Stimulated activated CD4-positive, alpha-beta T cell treated with anti-CD3 and anti-CD28 coated beads, Interleukin-4, amount 100 ng/mL, for 1 hour (primary cell): ENCODE results near the gene LRRC71.

Source experiments
- DNase-seq: peaks from one replicate; pipeline ENCODE4 v3.0.0-alpha.2; 2020

LRRC71 gene

GRCh38 chr1:156920233-156921052 is at the start of gene LRRC71:
TSS of gene LRRC71 (plus strand) at chr1:156920632. CDS start at chr1:156920804, 172 bp downstream.
- DNase-seq, result peak; percentile 74

DNA sequence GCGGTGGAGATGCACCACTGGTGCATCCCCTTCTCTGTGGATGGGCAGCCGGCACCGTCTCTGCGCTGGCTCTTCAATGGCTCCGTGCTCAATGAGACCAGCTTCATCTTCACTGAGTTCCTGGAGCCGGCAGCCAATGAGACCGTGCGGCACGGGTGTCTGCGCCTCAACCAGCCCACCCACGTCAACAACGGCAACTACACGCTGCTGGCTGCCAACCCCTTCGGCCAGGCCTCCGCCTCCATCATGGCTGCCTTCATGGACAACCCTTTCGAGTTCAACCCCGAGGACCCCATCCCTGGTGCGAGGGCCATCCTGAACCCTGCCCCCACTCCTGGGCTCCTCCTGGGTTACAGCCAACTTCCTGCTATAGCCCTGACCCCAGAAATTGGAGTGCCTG is 46.8 kb upstream of the LRRC71 start:
- DNase-seq, result no peak

GRCh38 chr1:156874142-156874541 is 46.3 kb upstream of the LRRC71 start:
- DNase-seq, result no peak

GRCh38 chr1:156874572-156875340 is 45.7 kb upstream of the LRRC71 start:
- no peak for DNase-seq

- no peak for DNase-seq
Measured at GRCh38 chr1:156875341-156875615, 45.2 kb upstream of the LRRC71 start.

DNA sequence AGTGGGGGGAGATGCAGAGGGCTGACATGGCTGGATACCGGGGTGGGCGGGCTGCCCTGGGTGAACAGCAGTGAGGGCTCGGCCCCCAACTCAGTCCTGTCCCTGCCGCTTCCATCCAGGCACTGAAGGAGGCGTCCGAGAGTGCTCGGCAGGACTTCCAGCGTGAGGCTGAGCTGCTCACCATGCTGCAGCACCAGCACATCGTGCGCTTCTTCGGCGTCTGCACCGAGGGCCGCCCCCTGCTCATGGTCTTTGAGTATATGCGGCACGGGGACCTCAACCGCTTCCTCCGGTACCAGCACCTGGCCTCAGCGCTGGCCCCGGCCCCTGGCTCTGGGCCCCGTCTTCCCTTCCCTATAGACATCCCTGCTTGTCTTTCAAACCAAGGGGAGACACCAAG is 44.2 kb upstream of the LRRC71 start:
- no peak for DNase-seq

DNA sequence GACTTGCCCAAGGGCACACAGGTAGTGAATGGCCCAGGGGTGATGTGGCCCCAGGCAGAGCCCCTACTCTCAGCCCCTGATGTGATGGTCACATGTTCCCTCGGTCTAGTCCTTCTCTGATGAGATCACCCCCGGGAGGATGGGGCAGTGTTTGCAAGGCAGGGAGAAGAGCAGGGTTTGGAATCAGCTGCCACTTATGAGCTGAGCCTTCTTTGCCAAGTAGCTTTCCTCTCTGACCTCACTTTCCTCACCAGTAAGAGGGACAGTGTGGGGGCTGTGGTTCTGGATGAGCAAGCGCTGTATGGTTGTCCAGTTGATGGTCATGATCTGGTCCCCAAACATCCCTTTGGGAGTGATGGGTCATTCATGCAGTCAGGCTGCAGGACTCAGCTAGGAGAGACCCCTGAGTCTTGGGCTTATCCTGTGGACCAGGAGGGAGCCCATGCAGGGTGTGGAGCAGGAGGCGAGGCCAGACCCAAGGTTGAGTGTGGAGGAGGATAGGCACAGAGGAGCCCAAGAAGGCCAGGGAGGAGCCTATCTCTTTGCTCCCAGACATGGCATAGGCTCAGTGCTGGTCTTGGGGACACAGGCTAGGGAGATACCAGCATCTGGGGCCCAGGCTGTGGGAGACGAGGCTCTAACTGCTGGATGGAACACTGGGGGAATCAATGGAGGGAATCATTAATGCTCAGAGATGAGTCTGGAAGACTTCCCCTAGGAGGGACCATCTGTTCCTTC is 42.8 kb upstream of the LRRC71 start:
- no peak for DNase-seq

DNA sequence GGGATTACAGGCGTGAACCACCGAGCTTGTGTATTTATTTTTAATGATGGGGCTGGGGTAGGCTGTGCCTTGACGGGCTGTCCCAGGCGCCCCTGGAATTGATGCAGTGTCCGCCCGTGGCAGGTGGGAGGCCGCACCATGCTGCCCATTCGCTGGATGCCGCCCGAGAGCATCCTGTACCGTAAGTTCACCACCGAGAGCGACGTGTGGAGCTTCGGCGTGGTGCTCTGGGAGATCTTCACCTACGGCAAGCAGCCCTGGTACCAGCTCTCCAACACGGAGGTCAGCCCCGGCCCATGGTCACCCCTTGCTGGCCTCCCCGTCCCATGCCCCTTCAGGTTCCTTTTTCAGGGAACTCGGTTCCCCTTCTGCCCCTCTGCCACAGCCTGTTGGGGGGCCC is 40.6 kb upstream of the LRRC71 start:
- no peak for DNase-seq

- DNase-seq, result no peak
Measured at GRCh38 chr1:156880473-156880872, 40.0 kb upstream of the LRRC71 start.

DNA sequence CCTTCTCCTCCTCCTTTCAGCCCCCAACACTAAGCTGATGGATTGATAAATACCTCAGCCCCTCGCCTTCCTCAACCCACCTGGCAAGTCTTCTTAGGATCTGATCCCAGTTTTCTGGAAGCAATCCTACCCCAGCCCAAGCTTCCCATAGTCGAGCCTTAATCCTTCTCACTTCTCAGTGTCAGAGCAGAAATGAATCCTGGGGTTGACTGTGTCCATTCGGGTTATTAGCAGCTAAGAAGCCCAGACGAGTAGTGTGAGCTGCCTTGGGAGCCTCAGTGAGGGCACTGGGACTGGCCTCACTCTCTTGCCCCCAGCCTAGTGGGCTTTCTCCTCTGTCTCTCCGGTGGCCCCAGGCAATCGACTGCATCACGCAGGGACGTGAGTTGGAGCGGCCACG is 39.3 kb upstream of the LRRC71 start:
- no peak for DNase-seq

DNA sequence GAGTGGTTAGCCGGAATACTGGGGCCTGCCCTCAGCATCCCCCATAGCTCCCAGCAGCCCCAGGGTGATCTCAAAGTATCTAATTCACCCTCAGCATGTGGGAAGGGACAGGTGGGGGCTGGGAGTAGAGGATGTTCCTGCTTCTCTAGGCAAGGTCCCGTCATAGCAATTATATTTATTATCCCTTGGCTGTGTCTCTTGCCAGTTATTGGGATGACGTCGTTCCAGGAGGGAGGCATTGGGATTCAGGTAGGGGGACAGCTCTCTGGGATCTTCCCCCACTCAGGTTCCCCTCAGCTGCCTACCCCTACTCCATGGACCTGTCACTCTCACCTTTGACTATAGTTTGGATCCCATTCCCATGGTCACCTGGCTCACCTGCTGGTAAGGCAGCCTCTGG is 38.8 kb upstream of the LRRC71 start:
- DNase-seq, result no peak

GRCh38 chr1:156882543-156882942 is 37.9 kb upstream of the LRRC71 start:
- no peak for DNase-seq

GRCh38 chr1:156883919-156884318 is 36.5 kb upstream of the LRRC71 start:
- no peak for DNase-seq

GRCh38 chr1:156884560-156885184 is 35.8 kb upstream of the LRRC71 start:
- no peak for DNase-seq

GRCh38 chr1:156885314-156885713 is 35.1 kb upstream of the LRRC71 start:
- DNase-seq, result no peak

- DNase-seq, result no peak
Measured at GRCh38 chr1:156885880-156886355, 34.5 kb upstream of the LRRC71 start.

DNA sequence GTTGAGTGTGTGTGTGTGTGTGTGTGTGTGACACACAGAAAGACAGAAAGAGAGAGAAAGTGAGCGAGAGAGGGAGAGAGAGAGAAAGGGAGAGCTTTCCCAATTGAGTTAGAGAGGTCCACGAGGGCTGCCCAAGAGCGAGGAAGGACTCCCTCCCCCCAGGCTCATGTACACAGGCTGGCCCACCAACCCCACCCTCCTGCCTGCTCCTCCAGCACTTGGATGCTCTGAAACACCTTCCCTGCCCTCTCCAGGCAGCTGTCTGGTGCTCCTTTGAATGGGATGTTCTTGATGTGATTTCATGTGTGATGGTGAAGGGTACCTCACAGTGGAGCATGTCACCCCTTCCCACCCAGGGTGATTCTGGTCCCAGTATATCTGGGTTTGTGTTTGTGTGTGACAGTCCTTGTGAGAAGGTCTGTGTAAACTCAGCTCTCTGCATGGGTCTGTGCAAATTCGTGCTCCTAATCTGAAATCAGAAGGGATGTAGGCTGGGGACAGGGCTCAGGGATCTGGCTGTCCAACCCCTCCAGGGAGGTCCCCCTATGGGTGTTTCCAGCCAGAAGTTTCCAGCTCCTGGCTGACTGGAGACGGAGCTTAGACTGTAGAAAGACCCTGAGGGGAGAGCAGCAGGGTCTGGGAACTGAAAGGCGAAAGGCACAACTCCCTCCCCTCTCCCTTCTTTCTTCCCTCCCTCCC is 33.7 kb upstream of the LRRC71 start:
- DNase-seq, result no peak

- no peak for DNase-seq
Measured at GRCh38 chr1:156887317-156887716, 33.1 kb upstream of the LRRC71 start.

DNA sequence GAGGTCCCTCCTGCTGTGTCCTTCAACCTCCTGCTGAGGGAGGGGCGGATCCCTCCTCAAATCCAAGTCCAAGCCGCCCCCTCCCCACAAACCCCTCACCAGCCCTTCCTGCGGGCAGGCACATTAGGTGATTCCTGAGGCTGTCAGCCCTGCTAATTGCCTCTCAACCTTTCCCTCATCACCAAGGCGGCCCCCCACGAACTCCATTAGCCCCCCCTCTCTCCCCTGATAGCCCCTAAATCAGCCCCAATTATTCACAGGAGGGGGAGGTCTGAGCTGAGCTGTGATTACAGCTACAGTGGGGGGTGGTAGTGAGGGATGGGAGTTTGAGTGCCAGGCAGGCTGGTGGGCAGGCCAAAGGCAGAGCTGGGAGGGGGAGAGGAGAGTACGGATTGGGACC is 32.7 kb upstream of the LRRC71 start:
- DNase-seq, result no peak

GRCh38 chr1:156889802-156890580 is 30.4 kb upstream of the LRRC71 start:
- peak; percentile 57 for DNase-seq

- DNase-seq, result peak; percentile 90
Measured at GRCh38 chr1:156892190-156893047, 28.0 kb upstream of the LRRC71 start.
